NCI-H2196 treated with DMSO at 0.1 percent for 48 hours (cell line): ENCODE results near the gene ANKZF1.

Source experiments
- DNase-seq: peaks from one replicate; lab custom pipeline; 2025; ENCODE audit not compliant: unreplicated experiment; lab: John Stamatoyannopoulos, UW

ANKZF1 gene

DNA sequence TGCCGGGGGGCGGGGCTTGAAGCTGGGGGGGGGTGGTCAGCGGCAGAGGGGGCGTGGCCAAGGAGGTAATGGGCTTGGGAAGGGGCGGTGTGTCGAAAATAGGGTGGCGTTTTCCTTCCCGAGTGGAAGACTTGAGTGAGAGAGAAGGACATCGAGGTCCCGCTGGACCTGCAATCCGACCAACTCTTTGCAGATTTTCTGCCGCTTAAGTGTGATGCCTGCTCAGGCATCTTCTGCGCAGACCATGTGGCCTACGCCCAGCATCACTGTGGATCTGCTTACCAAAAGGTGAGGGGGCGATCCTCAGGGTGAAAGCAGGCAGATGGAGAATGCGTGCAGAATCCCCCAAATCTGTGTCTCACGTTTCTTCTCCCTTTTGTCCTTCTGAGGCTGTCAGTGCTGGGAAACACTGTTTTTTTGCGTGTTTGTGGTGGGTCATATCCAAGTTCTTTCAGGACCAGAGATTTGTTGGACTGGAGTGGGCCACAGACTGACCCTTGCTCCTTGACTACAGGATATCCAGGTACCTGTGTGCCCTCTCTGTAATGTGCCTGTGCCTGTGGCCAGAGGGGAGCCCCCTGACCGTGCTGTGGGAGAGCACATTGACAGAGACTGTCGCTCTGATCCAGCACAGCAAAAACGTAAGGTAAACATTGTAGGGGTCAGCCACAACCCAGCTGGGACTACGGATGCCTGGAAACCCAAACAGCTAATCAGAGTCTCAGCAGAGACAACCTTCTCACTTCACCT is 22.3 kb upstream of the ANKZF1 start:
- no peak for DNase-seq

DNA sequence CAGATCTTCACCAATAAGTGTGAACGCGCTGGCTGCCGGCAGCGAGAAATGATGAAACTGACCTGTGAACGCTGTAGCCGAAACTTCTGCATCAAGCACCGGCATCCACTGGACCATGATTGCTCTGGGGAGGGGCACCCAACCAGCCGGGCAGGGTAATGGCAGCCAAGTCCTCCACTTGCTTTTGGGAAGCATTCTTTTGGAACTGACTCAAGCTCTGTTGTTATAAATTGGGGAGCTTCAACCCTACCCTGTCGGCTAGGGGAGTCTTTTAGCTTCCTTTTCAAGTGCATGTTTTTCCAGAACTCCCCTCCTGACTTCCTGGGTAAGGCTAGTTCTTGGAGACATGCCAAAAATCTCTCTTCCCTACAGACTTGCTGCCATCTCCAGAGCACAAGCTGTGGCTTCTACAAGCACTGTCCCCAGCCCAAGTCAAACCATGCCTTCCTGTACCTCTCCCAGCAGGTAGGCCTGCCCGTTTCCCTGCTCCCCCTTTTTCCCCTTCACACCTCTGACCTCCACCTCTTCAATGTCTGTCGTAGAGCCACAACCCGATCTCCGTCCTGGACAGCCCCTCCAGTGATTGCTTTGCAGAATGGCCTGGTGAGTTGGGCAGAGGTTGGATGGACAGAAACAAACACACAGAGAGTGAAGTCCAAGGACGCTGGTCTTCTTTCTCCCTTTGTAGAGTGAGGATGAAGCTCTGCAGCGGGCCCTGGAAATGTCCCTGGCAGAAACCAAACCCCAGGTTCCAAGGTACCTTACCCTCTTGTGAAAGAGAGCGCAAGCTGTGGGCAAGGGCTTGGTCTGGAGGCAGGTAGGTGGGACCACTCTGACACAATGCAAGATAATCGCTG is 21.5 kb upstream of the ANKZF1 start:
- DNase-seq: no peak

- no peak for DNase-seq
Observed at GRCh38 chr2:219209236-219210195, 20.1 kb upstream of the ANKZF1 start.

DNA sequence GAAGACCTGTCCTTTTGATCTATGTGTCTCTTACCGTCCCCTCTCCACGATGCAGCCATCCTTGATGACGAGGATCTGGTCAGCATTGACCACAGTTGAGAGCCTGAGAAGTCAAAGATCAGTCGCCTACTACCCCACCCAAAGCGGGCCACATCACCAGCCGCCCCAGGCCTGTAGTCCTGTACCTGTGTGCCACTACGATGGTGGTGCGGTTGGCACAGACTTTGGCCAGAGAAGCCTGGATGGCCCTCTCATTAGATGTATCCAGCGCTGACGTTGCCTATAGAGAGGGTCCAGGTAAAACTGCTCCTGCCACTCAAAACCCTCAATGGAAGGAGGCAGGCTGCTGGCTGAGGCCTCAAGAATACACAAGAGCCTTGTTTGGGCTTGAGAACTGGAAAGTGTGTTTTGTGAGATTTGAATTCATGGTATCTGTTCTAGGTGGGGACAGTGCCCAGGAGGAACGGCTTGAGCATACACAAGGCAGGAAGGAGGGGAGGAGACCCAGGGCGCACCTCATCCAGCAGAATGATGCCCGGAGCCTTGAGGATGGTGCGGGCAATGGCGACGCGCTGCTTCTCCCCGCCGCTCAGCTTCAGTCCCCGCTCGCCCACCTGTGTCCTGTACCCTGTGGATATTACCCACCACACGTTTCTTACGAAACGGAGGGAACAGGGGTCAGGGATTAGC is 19.3 kb upstream of the ANKZF1 start:
- DNase-seq: no peak

DNA sequence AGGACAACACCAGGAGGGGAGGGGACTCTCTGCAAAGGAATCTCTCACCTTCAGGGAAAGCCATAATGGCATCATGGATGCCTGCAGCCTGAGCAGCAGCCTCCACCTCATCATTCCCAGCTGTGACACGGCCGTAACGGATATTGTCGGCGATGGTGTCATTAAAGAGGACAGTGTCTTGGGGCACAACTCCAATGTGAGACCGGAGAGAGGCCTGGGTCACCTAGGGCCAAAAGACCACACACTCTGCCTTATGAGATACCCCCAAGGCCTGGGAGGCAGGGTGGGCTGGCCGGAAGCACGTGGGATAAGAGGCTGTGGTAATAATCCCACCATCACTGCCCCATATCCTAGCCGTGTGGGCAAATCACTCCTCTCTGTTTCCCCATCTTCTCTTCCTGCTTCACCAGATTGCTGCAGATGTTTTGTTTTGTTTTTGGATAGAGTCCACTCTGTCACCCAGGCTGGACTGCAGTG is 18.7 kb upstream of the ANKZF1 start:
- no peak for DNase-seq

- DNase-seq: no peak
Observed at GRCh38 chr2:219213026-219213415, 16.6 kb upstream of the ANKZF1 start.

DNA sequence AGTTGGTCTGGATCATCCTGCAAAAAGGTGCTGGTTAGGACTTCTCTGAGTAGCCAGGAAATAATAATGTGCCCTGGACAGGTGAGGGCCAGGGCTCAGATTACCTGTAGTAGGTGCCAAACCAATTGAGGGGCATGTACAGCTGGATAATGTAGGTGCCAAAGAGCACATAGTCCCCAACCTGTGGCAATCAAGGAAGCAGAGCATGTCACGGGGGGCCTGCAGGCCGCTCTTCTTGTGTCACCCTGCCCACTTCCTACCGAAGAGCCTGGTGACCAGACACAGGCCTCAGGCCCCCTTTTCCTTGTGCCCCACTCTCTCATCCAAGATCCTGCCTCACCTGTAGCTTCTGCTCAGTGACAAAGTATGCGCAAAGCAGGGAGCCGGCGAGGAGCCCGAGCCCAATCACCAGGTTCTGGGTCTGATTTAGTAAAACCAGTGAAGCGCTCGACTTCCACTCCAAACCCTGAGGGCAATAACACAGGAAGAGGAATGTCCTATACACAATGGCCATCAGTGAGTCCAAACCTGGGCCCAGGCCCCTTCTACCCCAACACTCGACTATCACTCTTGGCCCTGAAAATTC is 16.0 kb upstream of the ANKZF1 start:
- no peak for DNase-seq

GRCh38 chr2:219214141-219214540 is 15.5 kb upstream of the ANKZF1 start:
- DNase-seq: no peak

GRCh38 chr2:219214786-219215185 is 14.8 kb upstream of the ANKZF1 start:
- no peak for DNase-seq

DNA sequence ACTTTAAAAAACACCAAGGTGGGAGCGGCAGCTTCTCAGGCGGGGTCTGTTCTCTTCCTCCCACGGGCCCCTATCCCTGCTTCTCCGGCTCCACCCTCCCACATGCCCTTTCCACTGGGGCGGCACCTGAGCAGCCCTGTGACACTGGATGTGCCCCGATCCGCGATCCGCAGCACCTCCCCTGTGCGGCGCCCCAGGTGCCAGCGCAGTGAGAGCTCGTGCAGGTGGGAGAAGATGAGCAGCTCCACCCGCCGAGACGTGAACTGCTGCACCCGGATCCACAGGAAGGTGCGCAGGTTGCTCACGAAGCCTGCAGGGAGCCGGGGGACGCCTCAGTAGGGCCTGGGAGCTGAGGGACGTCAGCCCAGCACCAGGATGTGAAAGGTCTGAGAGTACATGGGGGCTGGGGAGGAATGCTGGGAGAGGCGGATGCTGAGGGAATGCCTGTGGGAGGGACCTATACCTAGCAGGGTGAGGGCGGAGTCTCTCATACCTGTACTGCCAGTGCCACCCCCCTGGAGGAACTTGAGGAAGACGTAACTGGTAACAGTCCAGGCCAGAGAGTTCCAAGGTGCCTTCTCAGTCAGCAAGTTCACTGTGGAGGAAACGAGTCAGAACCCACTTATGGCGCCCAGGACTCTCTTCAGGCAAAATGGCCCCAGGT is 13.6 kb upstream of the ANKZF1 start:
- no peak for DNase-seq

GRCh38 chr2:219216535-219216915 is 13.1 kb upstream of the ANKZF1 start:
- no peak for DNase-seq

DNA sequence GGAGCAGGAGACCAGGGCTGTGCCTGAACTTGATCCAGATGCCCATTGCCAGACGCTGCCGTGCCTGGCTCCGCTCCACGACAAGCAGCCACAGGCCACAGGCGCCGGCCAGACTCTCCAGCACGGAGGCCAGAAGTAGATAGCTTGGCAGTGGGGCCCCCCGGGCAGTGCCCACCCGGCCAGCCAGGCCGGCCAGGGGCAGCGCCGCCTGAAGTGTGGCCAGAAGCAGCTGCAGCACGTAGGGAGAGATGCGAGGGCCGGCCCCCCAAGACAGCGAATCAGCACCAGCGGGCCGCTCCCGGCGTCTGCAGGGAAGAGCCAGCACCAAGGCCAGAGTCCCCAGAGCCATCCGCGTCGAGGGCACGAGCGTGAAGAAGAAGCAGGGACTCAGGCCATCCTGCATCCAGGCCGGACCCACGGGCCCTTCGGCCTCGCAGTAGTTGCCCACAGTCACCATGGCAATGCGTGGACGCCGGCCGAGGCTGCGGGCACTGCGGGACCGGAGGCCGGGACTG is 11.3 kb upstream of the ANKZF1 start:
- DNase-seq: peak; percentile 77

GRCh38 chr2:219218732-219219701 is 10.6 kb upstream of the ANKZF1 start, which contains the start of gene ABCB6:
Gene ABCB6, minus strand, starts transcription at chr2:219218958. Its CDS starts 285 bp downstream, at chr2:219218673.
- DNase-seq: peak; percentile 89

GRCh38 chr2:219219784-219220532 is 9.6 kb upstream of the ANKZF1 start:
- DNase-seq: no peak

DNA sequence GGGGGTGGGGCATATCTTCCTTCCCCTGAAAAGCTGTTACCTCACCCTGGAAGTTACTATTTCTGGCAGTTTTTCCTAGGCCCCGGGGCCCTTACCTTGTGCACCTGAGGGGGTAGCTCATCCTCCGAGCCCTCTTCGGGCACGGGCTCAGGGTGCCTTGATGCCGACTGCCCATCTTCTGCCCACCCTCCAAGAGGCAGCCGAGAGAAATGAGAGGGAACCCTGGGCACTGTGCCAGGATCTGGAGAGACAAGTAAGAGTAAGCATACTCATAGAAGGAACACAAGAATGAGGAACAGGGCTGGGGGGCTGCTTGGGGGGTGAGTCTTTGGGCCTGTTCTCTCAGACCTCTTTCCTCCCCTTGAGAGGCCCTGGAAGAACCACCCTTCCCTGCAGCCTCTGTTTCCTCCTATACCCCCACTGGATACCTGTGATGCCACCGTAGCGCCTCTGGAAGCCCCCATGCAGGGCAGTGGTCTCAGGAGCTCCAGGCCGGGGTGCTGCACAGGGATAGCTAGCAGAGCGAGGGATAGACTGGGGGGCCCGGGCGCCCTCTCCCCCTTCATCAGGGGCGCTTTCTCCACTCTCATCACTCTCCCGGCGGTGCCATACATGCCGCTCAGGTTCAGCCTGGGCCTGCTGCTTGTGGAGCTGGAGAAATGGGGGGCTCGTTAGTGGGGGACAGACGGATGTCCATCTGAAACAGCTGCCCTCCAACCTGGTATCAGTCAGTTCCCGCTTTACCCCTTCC is 8.8 kb upstream of the ANKZF1 start:
- no peak for DNase-seq

DNA sequence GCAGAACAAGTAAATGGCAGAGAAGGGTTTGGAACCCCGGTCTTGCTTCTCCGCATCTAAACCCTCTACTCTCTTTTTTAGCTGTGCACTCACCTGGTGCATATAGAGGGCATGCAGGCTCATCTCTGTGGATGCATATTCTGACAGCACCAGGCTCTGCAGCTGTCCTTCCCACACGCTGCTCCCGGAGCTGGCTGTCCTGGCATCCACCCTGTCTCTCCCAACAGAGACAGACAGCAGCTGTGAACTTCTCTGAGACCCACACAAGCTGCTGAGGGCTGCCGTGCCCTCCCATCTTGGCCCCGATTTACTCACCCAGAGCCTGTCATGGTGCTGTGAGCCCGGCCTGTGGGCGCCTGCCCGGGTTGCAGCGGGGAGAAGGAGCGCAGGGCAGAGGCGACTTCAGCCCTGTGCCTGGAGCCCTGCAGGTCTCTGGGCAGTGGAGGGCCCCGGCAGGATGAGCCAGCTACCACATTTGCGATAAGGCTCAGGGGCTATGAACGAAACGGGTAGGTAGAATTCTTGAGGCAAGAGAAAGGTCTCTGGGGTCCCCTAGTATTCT is 7.6 kb upstream of the ANKZF1 start:
- DNase-seq: no peak
